ENCODE measurements around the gene PREPL. TPM values are rescaled to one million over a fixed set of nuclear protein-coding genes. Genes with fewer than 3 reads are reported as not detected.

PREPL gene
- total RNA-seq, 1 donor from 2014 or later: 30.5 TPM

Other genes with a start within 250 kb of the PREPL start
- 41.5 and 42.2 TPM in 2 replicates for gene PPM1B, start 192.6 kb downstream of the PREPL start, total RNA-seq
- gene SLC3A1, start 86.0 kb downstream of the PREPL start, total RNA-seq: not detected in 2 replicates
- 13.4 and 14.2 TPM in 2 replicates for gene CAMKMT, start 453 bp upstream of the PREPL start, total RNA-seq

Measured in activated T-helper 1 cell treated with anti-CD3 and anti-CD28 coated beads, Interleukin-12 subunit alpha, Interleukin-12 subunit beta, Interleukin-2, Interleukin-4 antibody, amounts not matched to agents 30 ng/mL and 10 ng/mL and 1 ng/mL, durations not matched to agents 14 hours and 24 hours and 36 hours (primary cell).